ENCODE data around the gene PDRG1.

GRCh38 chr20:31963889-31964288 lies 12.0 kb upstream of the PDRG1 start:
- TF ChIP-seq SUZ12 (IDR thresholded peaks at IDR 0.05; ENCODE audit: extremely low read depth, insufficient read depth, insufficient read length) (no peak), ZNF274 (IDR thresholded peaks at IDR 0.05; ENCODE audit: low read depth, low read length) (no peak), YY1 (IDR thresholded peaks at IDR 0.05; ENCODE audit: insufficient read depth, insufficient read length) (no peak)

Data from NT2/D1 (cell line).